Trophoblast cell (in vitro differentiated cells and primary cell): ENCODE data around the gene MYH9.

Experiments
- DNase-seq, 2 donors: peaks; one replicate each; pipeline ENCODE4 v3.0.0-alpha.2; 2016
- H2AFZ ChIP-seq: 2 replicates; pipeline ENCODE4 v1.6.1; 2013; ENCODE audit warnings: low read length, moderate library complexity, mild to moderate bottlenecking; ENCODE audit not compliant: insufficient read depth, poor library complexity
- H2AK5ac ChIP-seq: 2 replicates; pipeline ENCODE4 v1.6.1; 2013; ENCODE audit warnings: mild to moderate bottlenecking, low read length
- H2BK120ac ChIP-seq: 2 replicates; pipeline ENCODE4 v1.6.1; 2013; ENCODE audit warnings: low read length, mild to moderate bottlenecking, moderate library complexity; ENCODE audit not compliant: insufficient read depth, poor library complexity
- H2BK12ac ChIP-seq: 2 replicates; pipeline ENCODE4 v1.6.1; 2013; ENCODE audit warnings: mild to moderate bottlenecking, low read length, moderate library complexity
- H2BK5ac ChIP-seq: 2 replicates; pipeline ENCODE4 v1.6.1; 2013; ENCODE audit warnings: low read length, low read depth, moderate library complexity, mild to moderate bottlenecking; ENCODE audit not compliant: poor library complexity
- H3K14ac ChIP-seq: 2 replicates; pipeline ENCODE4 v1.6.1; 2013; ENCODE audit warnings: mild to moderate bottlenecking, low read length
- H3K18ac ChIP-seq: 2 replicates; pipeline ENCODE4 v1.6.1; 2013; ENCODE audit warnings: mild to moderate bottlenecking, low read length
- H3K23ac ChIP-seq: 2 replicates; pipeline ENCODE4 v1.6.1; 2013; ENCODE audit warnings: low read length
- H3K27ac ChIP-seq: 2 replicates; pipeline ENCODE4 v1.5.1; 2013; ENCODE audit warnings: low read depth, mild to moderate bottlenecking, inconsistent platforms, low read length, moderate library complexity
- H3K27me3 ChIP-seq: 2 replicates; pipeline ENCODE4 v1.6.1; 2013; ENCODE audit warnings: inconsistent platforms, mild to moderate bottlenecking, low read length, moderate library complexity; ENCODE audit not compliant: insufficient read depth
- H3K36me3 ChIP-seq, 2 experiments: 1 replicate in 1 of 2; 2 replicates in 1 of 2; pipeline ENCODE4 v1.6.1; 2013; ENCODE audit warnings: low read length in 2 of 2, mild to moderate bottlenecking in 2 of 2, moderate library complexity in 1 of 2; ENCODE audit not compliant: insufficient read depth in 2 of 2, control insufficient read depth in 1 of 2
- H3K4ac ChIP-seq: 2 replicates; pipeline ENCODE4 v1.6.1; 2013; ENCODE audit warnings: low read depth, mild to moderate bottlenecking, low read length, moderate library complexity
- H3K4me1 ChIP-seq, 2 experiments: 1 replicate in 1 of 2; 2 replicates in 1 of 2; pipeline ENCODE4 v1.6.1; 2013; ENCODE audit warnings: low read length in 2 of 2, mild to moderate bottlenecking in 2 of 2, moderate library complexity in 1 of 2; ENCODE audit not compliant: insufficient read depth in 2 of 2, control insufficient read depth in 1 of 2
- H3K4me2 ChIP-seq: 2 replicates; pipeline ENCODE4 v1.6.1; 2013; ENCODE audit warnings: inconsistent platforms, mild to moderate bottlenecking, low read length, moderate library complexity
- H3K4me3 ChIP-seq: 2 replicates; pipeline ENCODE4 v1.5.1; 2013; ENCODE audit warnings: mild to moderate bottlenecking, low read depth, low read length, inconsistent platforms
- H3K79me1 ChIP-seq: one replicate; pipeline ENCODE4 v1.6.1; 2013; ENCODE audit warnings: low read length
- H3K79me2 ChIP-seq: 2 replicates; pipeline ENCODE4 v1.6.1; 2013; ENCODE audit warnings: low read length, mild to moderate bottlenecking; ENCODE audit not compliant: control insufficient read depth, insufficient read depth, poor library complexity
- H3K9ac ChIP-seq: 2 replicates; pipeline ENCODE4 v1.6.1; 2013; ENCODE audit warnings: mild to moderate bottlenecking, low read length
- H3K9me3 ChIP-seq: 2 replicates; pipeline ENCODE4 v1.6.1; 2013; ENCODE audit warnings: low read depth, mild to moderate bottlenecking, control low read depth, inconsistent platforms, low read length; ENCODE audit not compliant: insufficient read depth
- H4K12ac ChIP-seq: 2 replicates; pipeline ENCODE4 v1.6.1; 2013; ENCODE audit warnings: low read depth, mild to moderate bottlenecking, low read length, moderate library complexity
- H4K8ac ChIP-seq: 2 replicates; pipeline ENCODE4 v1.6.1; 2013; ENCODE audit warnings: low read depth, mild to moderate bottlenecking, low read length, moderate library complexity
- H4K91ac ChIP-seq: one replicate; pipeline ENCODE4 v1.6.1; 2013; ENCODE audit warnings: low read depth, mild to moderate bottlenecking, low read length, moderate library complexity
- WGBS: extraction: QIAGEN DNeasy Blood & Tissue Kit; methylation state at CpG from one replicate; pipeline ENCODE4 v1.1.7; 2013; ENCODE audit warnings: missing lambda C conversion rate; ENCODE audit not compliant: insufficient read length, insufficient coverage; ENCODE audit errors: extremely low coverage; 5-methylcytosine and 5-hydroxymethylcytosine counted together

MYH9 gene

GRCh38 chr22:36323855-36324331, 63.9 kb downstream of the MYH9 start:
- H3K27ac ChIP-seq: no peak overlapping the region
- WGBS: no CpG with 5 or more reads among the region's 21 CpGs
- peak overlapping the region; percentile 16 for H2BK12ac ChIP-seq

GRCh38 chr22:36323182-36323854, 64.4 kb downstream of the MYH9 start:
- Histone ChIP-seq H3K4me2 (no peak overlapping the region), H2BK12ac (peak overlapping the region; percentile 16), H3K23ac (no peak overlapping the region), H3K4me3 (no peak overlapping the region), H3K36me3 (peaks cover 89 to 93% of the 10 kb centered on the region in 2 experiments), H3K79me1 (peaks cover 11% of the 10 kb centered on the region), H3K27ac (no peak overlapping the region), H4K12ac (no peak overlapping the region), H3K9me3 (peaks cover 10% of the 10 kb centered on the region), H3K27me3 (no peaks in the 10 kb centered on the region), H3K79me2 (peaks cover 14% of the 10 kb centered on the region), H4K91ac (peak overlapping the region; percentile 2), H2BK120ac (no peak overlapping the region), H3K14ac (no peak overlapping the region), H3K18ac (peak overlapping the region; percentile 12), H3K4me1 (peaks cover 10 to 17% of the 10 kb centered on the region in 2 experiments), H3K4ac (peak overlapping the region; percentile 55), H2AFZ (no peak overlapping the region), H2AK5ac (no peak overlapping the region), H2BK5ac (no peak overlapping the region), H4K8ac (no peak overlapping the region), H3K9ac (peak overlapping the region; percentile 15)
- no CpG with 5 or more reads among the region's 14 CpGs for WGBS
- DNase-seq: no peak

More at GRCh38 chr22:36323855-36324331, 63.9 kb downstream of the MYH9 start:
- Histone ChIP-seq H3K9ac (no peak overlapping the region), H3K4me1 (peaks cover 15 to 22% of the 10 kb centered on the region in 2 experiments), H3K79me2 (peaks cover 19% of the 10 kb centered on the region), H2BK5ac (no peak overlapping the region), H3K4ac (peak overlapping the region; percentile 55), H2AK5ac (no peak overlapping the region), H2AFZ (no peak overlapping the region), H3K23ac (no peak overlapping the region), H2BK120ac (no peak overlapping the region), H3K4me2 (no peak overlapping the region), H3K27me3 (no peaks in the 10 kb centered on the region), H3K79me1 (peaks cover 16% of the 10 kb centered on the region), H3K9me3 (peaks cover 10% of the 10 kb centered on the region), H3K18ac (peak overlapping the region; percentile 58), H4K8ac (no peak overlapping the region), H3K4me3 (no peak overlapping the region), H3K14ac (no peak overlapping the region), H4K12ac (no peak overlapping the region), H3K36me3 (peaks cover 86 to 91% of the 10 kb centered on the region in 2 experiments), H4K91ac (peak overlapping the region; percentile 2)
- no peak for DNase-seq

- no peak overlapping the region for H3K14ac ChIP-seq
- H3K4ac ChIP-seq: peak overlapping the region; percentile 19
- H3K4me3 ChIP-seq: no peak overlapping the region
- WGBS: no CpG with 5 or more reads among the region's 11 CpGs
- no peak overlapping the region for H3K9ac ChIP-seq
- H3K4me1 ChIP-seq: peaks cover 3 to 11% of the 10 kb centered on the region in 2 experiments
- no peak overlapping the region for H4K8ac ChIP-seq
- no peak overlapping the region for H2BK12ac ChIP-seq
- no peak overlapping the region for H2AFZ ChIP-seq
- H3K27me3 ChIP-seq: no peaks in the 10 kb centered on the region
- peaks cover 91 to 94% of the 10 kb centered on the region in 2 experiments for H3K36me3 ChIP-seq
- no peak for DNase-seq
- no peak overlapping the region for H4K91ac ChIP-seq
- no peak overlapping the region for H4K12ac ChIP-seq
- peak overlapping the region; percentile 20 for H3K18ac ChIP-seq
- peaks cover 8% of the 10 kb centered on the region for H3K9me3 ChIP-seq
- no peak overlapping the region for H3K23ac ChIP-seq
- no peak overlapping the region for H3K4me2 ChIP-seq
- H3K27ac ChIP-seq: no peak overlapping the region
- peaks cover 8% of the 10 kb centered on the region for H3K79me2 ChIP-seq
- H2BK120ac ChIP-seq: no peak overlapping the region
- H3K79me1 ChIP-seq: peaks cover 6% of the 10 kb centered on the region
- H2BK5ac ChIP-seq: no peak overlapping the region
- no peak overlapping the region for H2AK5ac ChIP-seq
Observed at GRCh38 chr22:36322602-36322915, 65.2 kb downstream of the MYH9 start.

- Histone ChIP-seq H3K36me3 (peaks cover 88 to 93% of the 10 kb centered on the region in 2 experiments), H3K4ac (peak overlapping the region; percentile 19), H2AFZ (no peak overlapping the region), H3K14ac (no peak overlapping the region), H3K9me3 (peaks cover 8% of the 10 kb centered on the region), H3K9ac (no peak overlapping the region), H3K4me2 (no peak overlapping the region), H3K18ac (peak overlapping the region; percentile 20), H3K79me2 (peaks cover 6% of the 10 kb centered on the region), H4K12ac (no peak overlapping the region), H4K91ac (no peak overlapping the region), H2BK5ac (no peak overlapping the region), H2BK12ac (no peak overlapping the region), H3K27ac (no peak overlapping the region), H3K23ac (no peak overlapping the region), H3K27me3 (no peaks in the 10 kb centered on the region), H4K8ac (no peak overlapping the region), H3K79me1 (peaks cover 6% of the 10 kb centered on the region), H2BK120ac (no peak overlapping the region), H2AK5ac (no peak overlapping the region), H3K4me1 (peaks cover 0 to 6% of the 10 kb centered on the region in 2 experiments), H3K4me3 (no peak overlapping the region)
- no CpG with 5 or more reads among the region's 37 CpGs for WGBS
- no peak for DNase-seq
Observed at GRCh38 chr22:36321797-36322601, 65.8 kb downstream of the MYH9 start.
